Suprapubic skin (tissue), 4 donors: Measurements from ENCODE around the gene ATRIP. TPM values are rescaled to one million over a fixed set of nuclear protein-coding genes. Genes with fewer than 3 reads are reported as not detected.
A peak's percentile ranks its signal among the peaks of the same experiment; 100 is the strongest.

Experiments
- DNase-seq, 2 donors: peaks; one replicate each; pipeline ENCODE4 v3.0.0-alpha.2; 2019; ENCODE audit warnings: low spot score in 2 of 2
- H3K27ac ChIP-seq: fragments of 200-600 bp; sonication (generic); one replicate; pipeline ENCODE4 v1.5.1; 2019
- H3K27me3 ChIP-seq: fragments of 200-600 bp; sonication (generic); one replicate; pipeline ENCODE4 v1.5.1; 2019
- H3K36me3 ChIP-seq: fragments of 200-600 bp; sonication (generic); one replicate; pipeline ENCODE4 v1.5.1; 2019
- H3K4me1 ChIP-seq: fragments of 200-600 bp; sonication (generic); one replicate; pipeline ENCODE4 v1.5.1; 2019
- H3K4me3 ChIP-seq: fragments of 200-600 bp; sonication (generic); one replicate; pipeline ENCODE4 v1.5.1; 2019; ENCODE audit warnings: mild to moderate bottlenecking
- H3K9me3 ChIP-seq: fragments of 200-600 bp; sonication (generic); one replicate; pipeline ENCODE4 v1.5.1; 2019
- EP300 ChIP-seq: sonication (generic); formaldehyde crosslinking; IDR thresholded peaks from one replicate; pipeline ENCODE4 v1.6.1; 2017; ENCODE audit warnings: antibody characterized with exemption
- POLR2A ChIP-seq, 2 donors: fragments of 450-650 bp; IDR thresholded peaks; one replicate each; pipeline ENCODE4 v1.6.1; 2017; ENCODE audit warnings: antibody characterized with exemption in 2 of 2, mild to moderate bottlenecking in 2 of 2, moderate library complexity in 2 of 2
- POLR2AphosphoS5 ChIP-seq, 3 donors: sonication (generic); formaldehyde crosslinking; IDR thresholded peaks; one replicate each; pipeline ENCODE4 v1.6.1; 2017; ENCODE audit warnings: antibody characterized with exemption in 3 of 3
- WGBS: methylation state at CpG from one replicate; pipeline ENCODE4 v1.1.5; 2018; 5-methylcytosine and 5-hydroxymethylcytosine counted together
- total RNA-seq, 4 donors: library from RNA; depleted of rRNA; stranded (reverse); fragments of >200 nt; gene quantifications; one replicate each; pipeline ENCODE4 v1.1.0, GENCODE V29; 2016
- TF ChIP-seq, protein P1 (sequence below), 2 donors: fragments of 200-600 bp in 1 of 2; fragments of 450-650 bp in 1 of 2; sonication (generic) in 1 of 2; IDR thresholded peaks; one replicate each; pipeline ENCODE4 v1.5.1; 2016 to 2019; ENCODE audit warnings: antibody characterized with exemption in 2 of 2, mild to moderate bottlenecking in 1 of 2, moderate library complexity in 1 of 2

The ATRIP gene
- total RNA-seq, 4 donors from 2014 or later = 8.7 to 12.7 (median 10.2) TPM

DNA sequence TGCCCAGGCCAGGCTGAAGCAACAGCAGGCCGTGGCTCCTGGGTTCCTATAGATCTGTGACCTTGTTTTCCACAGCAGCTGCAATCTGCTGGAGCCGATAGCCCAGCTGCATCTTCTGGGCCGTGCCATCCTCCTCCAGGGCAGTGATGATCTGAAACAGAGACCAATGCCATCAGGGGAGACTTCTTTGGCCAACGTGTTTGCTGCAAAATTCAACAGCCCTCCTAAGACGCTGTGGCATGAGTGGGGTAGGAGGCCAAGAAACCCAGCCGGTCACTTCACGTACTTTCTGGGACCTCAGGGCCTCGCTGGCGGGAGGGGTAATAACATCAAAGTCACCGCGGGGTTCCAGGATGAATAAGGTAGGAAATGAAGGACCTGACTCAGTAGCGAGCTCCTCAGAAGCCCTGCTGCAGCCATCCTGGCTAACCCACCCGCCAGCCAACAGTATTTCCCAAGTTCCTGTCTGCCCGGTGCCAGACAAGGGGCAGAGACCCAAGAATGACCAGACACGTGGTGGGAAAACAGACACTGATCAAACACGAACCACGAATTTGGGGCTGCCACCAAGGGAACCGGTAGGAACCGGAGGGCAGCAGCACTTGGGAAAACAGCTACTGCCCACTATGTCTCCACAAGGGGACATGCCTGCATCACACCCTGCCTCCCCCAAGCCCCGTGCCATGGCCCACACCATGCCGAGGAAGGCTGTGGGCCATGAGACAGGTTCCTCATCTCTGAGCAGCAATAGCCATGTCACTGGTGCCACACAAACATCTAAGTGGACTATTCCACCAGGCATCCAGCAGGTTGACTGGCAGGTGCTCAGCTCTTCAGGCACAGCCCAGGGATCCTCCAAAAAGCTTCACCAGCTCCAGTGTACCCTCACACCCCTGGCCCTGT lies 41.8 kb upstream of the ATRIP start:
- 82% methylated on average over 17 of the region's 21 CpGs for WGBS
- no peaks in the 10 kb centered on the region for H3K9me3 ChIP-seq
- no peaks in the 10 kb centered on the region for H3K27me3 ChIP-seq
- peak overlapping the region; percentile 91 for H3K27ac ChIP-seq
- H3K4me3 ChIP-seq = no peak overlapping the region
- TF ChIP-seq POLR2A (IDR thresholded peaks at IDR 0.05) (no peak), EP300 (no peak), POLR2AphosphoS5 (IDR thresholded peaks at IDR 0.05) (no peak)
- TF ChIP-seq, protein P1, sequence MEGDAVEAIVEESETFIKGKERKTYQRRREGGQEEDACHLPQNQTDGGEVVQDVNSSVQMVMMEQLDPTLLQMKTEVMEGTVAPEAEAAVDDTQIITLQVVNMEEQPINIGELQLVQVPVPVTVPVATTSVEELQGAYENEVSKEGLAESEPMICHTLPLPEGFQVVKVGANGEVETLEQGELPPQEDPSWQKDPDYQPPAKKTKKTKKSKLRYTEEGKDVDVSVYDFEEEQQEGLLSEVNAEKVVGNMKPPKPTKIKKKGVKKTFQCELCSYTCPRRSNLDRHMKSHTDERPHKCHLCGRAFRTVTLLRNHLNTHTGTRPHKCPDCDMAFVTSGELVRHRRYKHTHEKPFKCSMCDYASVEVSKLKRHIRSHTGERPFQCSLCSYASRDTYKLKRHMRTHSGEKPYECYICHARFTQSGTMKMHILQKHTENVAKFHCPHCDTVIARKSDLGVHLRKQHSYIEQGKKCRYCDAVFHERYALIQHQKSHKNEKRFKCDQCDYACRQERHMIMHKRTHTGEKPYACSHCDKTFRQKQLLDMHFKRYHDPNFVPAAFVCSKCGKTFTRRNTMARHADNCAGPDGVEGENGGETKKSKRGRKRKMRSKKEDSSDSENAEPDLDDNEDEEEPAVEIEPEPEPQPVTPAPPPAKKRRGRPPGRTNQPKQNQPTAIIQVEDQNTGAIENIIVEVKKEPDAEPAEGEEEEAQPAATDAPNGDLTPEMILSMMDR (IDR thresholded peaks at IDR 0.05) = no peak
- DNase-seq = peak; percentile 60 to 72
- H3K4me1 ChIP-seq = peaks cover 31% of the 10 kb centered on the region
- H3K36me3 ChIP-seq = peaks cover 62% of the 10 kb centered on the region

DNA sequence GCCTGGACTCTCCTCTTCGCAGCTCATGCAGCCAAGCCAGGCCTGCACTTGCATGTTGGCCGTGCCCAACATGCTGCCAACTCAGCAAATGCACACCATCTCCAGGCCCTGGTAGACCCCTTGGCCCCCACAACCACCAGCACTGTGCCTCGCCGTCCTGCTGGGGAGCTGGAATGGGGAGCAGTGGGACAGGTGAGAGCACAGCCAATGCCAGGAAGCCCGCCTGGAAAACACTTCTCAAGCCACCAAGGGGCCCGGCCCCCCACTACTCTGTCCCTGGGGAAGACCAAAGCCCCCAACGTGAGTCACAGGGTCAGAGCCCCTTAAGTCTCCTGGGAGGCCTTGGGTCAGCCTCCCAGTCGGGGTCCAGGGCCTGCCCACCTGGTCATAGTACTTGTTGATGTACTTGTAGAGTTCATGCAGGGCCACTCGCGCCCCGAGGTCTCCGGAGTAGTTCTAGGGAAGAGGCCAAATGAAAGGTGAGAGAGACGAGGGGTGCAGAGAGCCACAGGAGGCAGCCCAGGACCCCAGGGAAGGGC lies 41.1 kb upstream of the ATRIP start:
- Histone ChIP-seq H3K36me3 (peaks cover 69% of the 10 kb centered on the region), H3K27me3 (no peaks in the 10 kb centered on the region), H3K9me3 (no peaks in the 10 kb centered on the region), H3K4me1 (peaks cover 27% of the 10 kb centered on the region), H3K27ac (no peak overlapping the region), H3K4me3 (no peak overlapping the region)
- TF ChIP-seq EP300 (no peak), POLR2A (IDR thresholded peaks at IDR 0.05) (no peak), POLR2AphosphoS5 (IDR thresholded peaks at IDR 0.05) (no peak)
- TF ChIP-seq, protein P1 (IDR thresholded peaks at IDR 0.05) = no peak
- DNase-seq = peak; percentile 62 to 73
- 67% methylated on average over 13 of the region's 13 CpGs for WGBS

DNA sequence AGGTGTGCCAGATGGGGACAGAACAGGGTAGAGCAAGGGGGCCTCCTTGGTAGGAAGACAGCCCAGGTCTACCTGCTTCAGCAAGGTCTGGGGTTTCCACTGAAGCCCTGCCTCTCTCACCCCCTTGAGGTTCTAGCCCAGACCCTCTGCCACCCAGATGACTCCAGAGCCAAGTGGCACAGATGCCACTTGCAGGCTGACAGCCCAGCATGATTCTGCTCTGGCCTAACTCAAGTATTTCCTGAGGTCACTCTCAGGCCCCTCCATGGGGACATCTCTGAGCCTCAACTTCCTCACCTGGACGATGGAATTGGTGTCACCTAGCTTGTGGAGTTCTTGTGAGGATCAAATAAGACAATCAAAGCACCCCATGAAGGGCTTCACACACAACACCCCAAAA lies 40.6 kb upstream of the ATRIP start:
- H3K4me1 ChIP-seq = peaks cover 27% of the 10 kb centered on the region
- TF ChIP-seq, protein P1 (IDR thresholded peaks at IDR 0.05) = no peak
- TF ChIP-seq POLR2A (IDR thresholded peaks at IDR 0.05) = no peak
- no peak for TF ChIP-seq POLR2AphosphoS5 (IDR thresholded peaks at IDR 0.05)
- DNase-seq = no peak
- H3K9me3 ChIP-seq = no peaks in the 10 kb centered on the region
- H3K4me3 ChIP-seq = no peak overlapping the region
- H3K27ac ChIP-seq = no peak overlapping the region
- H3K36me3 ChIP-seq = peaks cover 75% of the 10 kb centered on the region
- H3K27me3 ChIP-seq = no peaks in the 10 kb centered on the region
- WGBS = 89% methylated on average over 1 of the region's 1 CpG

DNA sequence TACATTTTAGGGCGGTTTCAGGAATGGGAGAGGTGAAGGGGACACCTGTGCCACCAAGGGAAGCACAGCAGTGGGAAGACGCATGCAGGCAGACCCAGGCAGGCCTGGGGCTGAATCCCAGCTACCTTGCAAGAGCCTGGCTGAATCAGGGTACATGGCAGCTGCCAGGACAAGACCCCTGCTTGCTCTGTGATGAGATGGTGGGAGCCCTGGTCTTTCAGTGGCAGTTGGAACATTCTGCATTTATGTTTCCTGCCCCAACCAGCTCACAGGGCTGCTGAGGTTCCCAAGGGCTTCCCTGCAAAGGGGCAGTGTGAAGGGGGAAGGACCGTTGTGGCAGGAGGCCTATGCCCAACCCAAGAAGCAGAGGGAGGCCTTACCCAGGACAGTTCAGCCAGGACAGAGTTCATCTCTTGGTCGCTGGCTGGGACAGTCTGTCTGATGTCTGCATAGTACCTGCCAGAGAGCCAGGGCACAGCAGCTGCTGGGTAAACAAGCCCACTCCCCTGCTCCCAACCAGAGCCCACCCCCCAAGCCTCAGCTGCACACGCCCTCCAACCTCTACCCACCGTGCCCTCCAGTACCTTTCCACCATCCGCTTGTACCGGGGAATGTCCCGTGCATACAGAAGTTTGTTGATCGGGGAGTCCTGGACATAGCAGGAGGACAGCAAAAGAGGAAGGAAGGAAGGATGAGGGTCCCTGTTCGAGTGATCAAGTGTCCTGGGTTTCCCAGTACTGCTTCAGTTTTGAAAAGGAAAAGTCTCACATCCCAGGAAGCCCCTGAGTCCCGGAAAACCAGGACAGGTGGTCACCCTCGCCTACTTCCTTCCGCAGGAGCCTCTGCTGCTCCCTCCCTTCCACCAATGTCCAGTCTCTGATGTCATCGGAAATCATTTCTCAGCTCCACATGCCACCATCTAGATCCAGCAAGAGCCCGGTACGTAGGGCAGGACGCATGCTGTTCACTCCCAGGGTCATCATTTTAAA lies 39.8 kb upstream of the ATRIP start:
- peaks cover 19% of the 10 kb centered on the region for H3K4me1 ChIP-seq
- no peaks in the 10 kb centered on the region for H3K27me3 ChIP-seq
- H3K9me3 ChIP-seq = no peaks in the 10 kb centered on the region
- WGBS = 83% methylated on average over 18 of the region's 18 CpGs
- H3K4me3 ChIP-seq = no peak overlapping the region
- H3K27ac ChIP-seq = no peak overlapping the region
- TF ChIP-seq, protein P1 (IDR thresholded peaks at IDR 0.05) = no peak
- TF ChIP-seq POLR2A (IDR thresholded peaks at IDR 0.05) = no peak
- TF ChIP-seq POLR2AphosphoS5 (IDR thresholded peaks at IDR 0.05) = no peak
- no peak for TF ChIP-seq EP300
- peaks cover 82% of the 10 kb centered on the region for H3K36me3 ChIP-seq
- peak in 1 of 2 donors; percentile 65 for DNase-seq
